Activated effector memory CD4-positive, alpha-beta T cell treated with Interleukin-2 at 50 U/mL for 16 hours (primary cell): ENCODE results near the gene SOX9.
"Not testable (repeated sequence)": the region's sequence is repeated elsewhere in the genome, so short reads cannot be mapped to it uniquely, and the experiment has no call there.

Experiments used
- DNase-seq: peaks from one replicate; pipeline ENCODE4 v3.0.0-alpha.2; 2020

The SOX9 gene

GRCh38 chr17:72111336-72111923, 9.4 kb upstream of the SOX9 start:
- no peak for DNase-seq

DNA sequence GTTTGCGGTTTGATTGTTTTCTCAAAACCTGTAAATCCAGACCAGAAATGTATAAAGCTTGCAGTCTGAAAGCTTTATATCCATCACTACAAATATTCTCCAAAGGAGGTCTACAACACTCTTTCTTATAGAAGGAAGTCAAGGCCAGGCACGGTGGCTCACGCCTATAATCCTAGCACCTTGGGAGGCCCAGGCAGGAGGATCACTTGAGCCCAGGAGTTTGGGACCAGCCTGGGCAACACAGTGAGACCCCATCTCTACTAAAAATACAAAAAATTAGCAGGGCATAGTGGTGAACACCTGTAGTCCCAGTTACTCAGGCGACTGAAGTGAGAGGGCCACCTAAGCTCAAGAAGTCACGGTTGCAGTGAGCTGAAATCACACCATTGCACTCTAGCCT, 8.9 kb upstream of the SOX9 start:
- not testable (repeated sequence) for DNase-seq

DNA sequence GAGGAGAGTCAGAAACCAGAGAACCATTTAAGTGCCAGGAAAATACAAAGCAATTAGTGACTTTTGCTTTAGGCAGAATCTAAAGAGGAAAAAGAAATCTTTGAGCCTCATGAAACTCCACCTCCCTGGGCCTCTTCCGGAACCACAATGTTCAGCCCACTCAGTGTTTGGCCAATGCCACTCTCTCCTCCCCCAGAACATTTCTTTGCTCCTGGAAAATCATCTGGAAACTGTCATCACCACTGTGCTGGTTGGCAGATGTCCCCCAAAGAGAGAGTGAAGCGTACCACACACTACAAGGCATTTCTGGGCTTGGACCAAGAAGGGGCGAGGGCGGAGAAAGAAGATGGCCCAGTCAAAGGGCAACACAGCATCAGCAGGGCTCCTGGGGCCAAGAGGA, 7.1 kb upstream of the SOX9 start:
- DNase-seq = no peak

DNA sequence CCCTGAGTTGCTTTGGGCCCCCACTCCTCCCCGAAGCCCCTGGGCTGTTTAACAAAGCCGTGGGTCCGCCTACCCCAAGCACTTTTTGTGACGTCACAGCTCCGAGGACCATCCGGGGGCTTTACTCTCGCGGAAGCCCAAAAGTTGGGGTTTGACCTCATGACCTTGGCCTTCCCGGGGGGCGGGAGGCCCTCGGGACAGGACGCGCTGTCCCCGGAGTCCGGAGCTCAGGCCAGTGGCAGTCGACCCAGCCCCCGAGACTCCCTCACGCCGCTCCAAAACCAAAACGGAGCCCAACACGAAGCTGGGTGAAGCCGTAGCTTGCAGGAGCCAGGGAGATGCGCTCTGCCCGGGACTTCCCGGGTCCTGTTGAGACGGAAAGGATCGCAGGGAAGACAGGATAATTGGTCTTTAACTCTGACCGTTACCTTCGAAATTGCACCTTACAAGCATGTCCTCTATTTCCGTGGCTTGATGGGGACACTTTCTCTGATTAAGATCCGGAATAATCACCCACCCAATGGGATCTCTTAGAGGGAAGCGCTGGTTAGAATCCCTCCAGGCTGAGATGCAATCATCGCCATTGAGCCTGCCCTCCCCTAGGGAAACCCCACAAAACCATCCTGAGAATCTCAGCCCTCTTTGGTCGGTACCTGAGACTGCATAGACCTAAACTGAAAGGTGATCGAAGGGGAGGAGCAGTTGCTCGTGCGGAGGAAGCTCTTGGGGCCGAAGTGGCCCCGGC, 4.9 kb upstream of the SOX9 start:
- no peak for DNase-seq

GRCh38 chr17:72116661-72117521, 3.9 kb upstream of the SOX9 start:
- no peak for DNase-seq

GRCh38 chr17:72117535-72118334, 3.1 kb upstream of the SOX9 start:
- DNase-seq = no peak

- DNase-seq = no peak
These were observed 2.3 kb upstream of the SOX9 start for GRCh38 chr17:72118335-72119076.

GRCh38 chr17:72119077-72119872, 1.5 kb upstream of the SOX9 start:
- DNase-seq = no peak

DNA sequence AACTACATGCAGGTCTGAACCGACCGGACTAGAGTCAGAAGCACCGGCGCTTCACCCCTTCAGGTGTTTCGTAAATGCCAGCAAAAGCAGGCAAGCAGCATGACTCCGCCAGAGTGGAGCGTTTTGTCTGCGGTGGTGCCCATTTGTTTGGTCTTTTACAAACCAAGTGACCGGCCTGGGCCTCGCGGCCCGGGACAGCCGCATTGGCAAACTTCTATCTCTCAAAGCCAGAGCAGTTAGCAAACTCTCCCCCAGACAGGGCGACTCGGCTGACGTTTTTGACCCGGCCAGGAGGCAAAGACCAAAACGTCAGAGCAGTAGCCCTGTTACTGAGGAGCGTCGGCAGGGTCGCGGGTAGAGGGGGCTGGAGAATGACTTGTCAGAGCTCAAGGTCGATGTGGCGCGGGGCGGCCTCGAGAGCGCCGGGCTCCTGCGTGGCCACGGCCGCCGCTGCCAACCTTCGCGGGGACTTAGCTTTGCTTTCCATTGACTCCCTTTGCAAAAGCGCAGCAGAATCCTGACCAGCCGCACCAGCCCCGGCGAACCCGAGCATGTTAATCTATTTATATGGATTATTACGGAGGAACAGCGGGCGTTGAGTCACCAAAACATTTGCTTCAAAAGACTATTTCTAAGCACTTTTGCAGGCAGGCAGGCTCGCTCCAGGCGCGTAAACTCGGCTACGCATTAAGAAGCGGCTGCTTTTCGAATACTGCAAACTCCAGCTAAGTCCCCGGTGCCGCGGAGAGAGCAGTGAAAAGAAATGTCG, 763 bp upstream of the SOX9 start:
- no peak for DNase-seq

GRCh38 chr17:72121164-72122009, 567 bp downstream of the SOX9 start:
- DNase-seq = no peak

- DNase-seq = no peak
These were observed 1.4 kb downstream of the SOX9 start for GRCh38 chr17:72122010-72122764.

- no peak for DNase-seq
These were observed 2.1 kb downstream of the SOX9 start for GRCh38 chr17:72122765-72123529.

GRCh38 chr17:72123530-72124437, 3.0 kb downstream of the SOX9 start:
- no peak for DNase-seq

DNA sequence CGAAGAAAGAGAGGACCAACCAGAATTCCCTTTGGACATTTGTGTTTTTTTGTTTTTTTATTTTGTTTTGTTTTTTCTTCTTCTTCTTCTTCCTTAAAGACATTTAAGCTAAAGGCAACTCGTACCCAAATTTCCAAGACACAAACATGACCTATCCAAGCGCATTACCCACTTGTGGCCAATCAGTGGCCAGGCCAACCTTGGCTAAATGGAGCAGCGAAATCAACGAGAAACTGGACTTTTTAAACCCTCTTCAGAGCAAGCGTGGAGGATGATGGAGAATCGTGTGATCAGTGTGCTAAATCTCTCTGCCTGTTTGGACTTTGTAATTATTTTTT, 3.6 kb downstream of the SOX9 start:
- DNase-seq = no peak

DNA sequence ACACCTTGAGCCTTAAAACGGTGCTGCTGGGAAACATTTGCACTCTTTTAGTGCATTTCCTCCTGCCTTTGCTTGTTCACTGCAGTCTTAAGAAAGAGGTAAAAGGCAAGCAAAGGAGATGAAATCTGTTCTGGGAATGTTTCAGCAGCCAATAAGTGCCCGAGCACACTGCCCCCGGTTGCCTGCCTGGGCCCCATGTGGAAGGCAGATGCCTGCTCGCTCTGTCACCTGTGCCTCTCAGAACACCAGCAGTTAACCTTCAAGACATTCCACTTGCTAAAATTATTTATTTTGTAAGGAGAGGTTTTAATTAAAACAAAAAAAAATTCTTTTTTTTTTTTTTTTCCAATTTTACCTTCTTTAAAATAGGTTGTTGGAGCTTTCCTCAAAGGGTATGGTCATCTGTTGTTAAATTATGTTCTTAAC, 4.4 kb downstream of the SOX9 start:
- DNase-seq = no peak

DNA sequence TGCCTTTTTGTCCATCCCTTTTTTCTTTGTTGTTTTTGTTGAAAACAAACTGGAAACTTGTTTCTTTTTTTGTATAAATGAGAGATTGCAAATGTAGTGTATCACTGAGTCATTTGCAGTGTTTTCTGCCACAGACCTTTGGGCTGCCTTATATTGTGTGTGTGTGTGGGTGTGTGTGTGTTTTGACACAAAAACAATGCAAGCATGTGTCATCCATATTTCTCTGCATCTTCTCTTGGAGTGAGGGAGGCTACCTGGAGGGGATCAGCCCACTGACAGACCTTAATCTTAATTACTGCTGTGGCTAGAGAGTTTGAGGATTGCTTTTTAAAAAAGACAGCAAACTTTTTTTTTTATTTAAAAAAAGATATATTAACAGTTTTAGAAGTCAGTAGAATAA, 4.9 kb downstream of the SOX9 start:
- DNase-seq = no peak
